ENCODE data around the gene ARHGAP25. TPM values are rescaled to one million over a fixed set of nuclear protein-coding genes. Genes with fewer than 3 reads are reported as not detected.

The ARHGAP25 gene
- total and polyA plus RNA-seq, 4 donors = 17.1 to 43.0 (median 22.6) TPM

GRCh38 chr2:68732036-68732932 is 2.3 kb upstream of the ARHGAP25 start:
- peak overlapping the region in 1 of 2 donors; percentile 21 for H3K27ac ChIP-seq (ENCODE audit: low read depth in 1 of 2, low read length in 1 of 2)

GRCh38 chr2:68733365-68733764 is 1.2 kb upstream of the ARHGAP25 start:
- no peaks in the 10 kb centered on the region for H3K36me3 ChIP-seq (ENCODE audit: control insufficient read depth in 4 of 4, insufficient read depth in 4 of 4, low read length in 4 of 4)
- H3K27ac ChIP-seq (ENCODE audit: low read depth in 1 of 2, low read length in 1 of 2) = no peak overlapping the region
- 68 to 84% methylated on average over 4 of the region's 4 CpGs for WGBS, 2 donors
- no peak for ATAC-seq (ENCODE audit: insufficient read depth, low FRiP score)
- TF ChIP-seq, protein P1, sequence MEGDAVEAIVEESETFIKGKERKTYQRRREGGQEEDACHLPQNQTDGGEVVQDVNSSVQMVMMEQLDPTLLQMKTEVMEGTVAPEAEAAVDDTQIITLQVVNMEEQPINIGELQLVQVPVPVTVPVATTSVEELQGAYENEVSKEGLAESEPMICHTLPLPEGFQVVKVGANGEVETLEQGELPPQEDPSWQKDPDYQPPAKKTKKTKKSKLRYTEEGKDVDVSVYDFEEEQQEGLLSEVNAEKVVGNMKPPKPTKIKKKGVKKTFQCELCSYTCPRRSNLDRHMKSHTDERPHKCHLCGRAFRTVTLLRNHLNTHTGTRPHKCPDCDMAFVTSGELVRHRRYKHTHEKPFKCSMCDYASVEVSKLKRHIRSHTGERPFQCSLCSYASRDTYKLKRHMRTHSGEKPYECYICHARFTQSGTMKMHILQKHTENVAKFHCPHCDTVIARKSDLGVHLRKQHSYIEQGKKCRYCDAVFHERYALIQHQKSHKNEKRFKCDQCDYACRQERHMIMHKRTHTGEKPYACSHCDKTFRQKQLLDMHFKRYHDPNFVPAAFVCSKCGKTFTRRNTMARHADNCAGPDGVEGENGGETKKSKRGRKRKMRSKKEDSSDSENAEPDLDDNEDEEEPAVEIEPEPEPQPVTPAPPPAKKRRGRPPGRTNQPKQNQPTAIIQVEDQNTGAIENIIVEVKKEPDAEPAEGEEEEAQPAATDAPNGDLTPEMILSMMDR (IDR thresholded peaks at IDR 0.05; ENCODE audit: control extremely low read depth, extremely low read depth) = no peak
- no peaks in the 10 kb centered on the region for H3K27me3 ChIP-seq (ENCODE audit: control insufficient read depth in 3 of 3, insufficient read depth in 3 of 3, low read length in 2 of 3)
- no peaks in the 10 kb centered on the region for H3K4me1 ChIP-seq (ENCODE audit: control insufficient read depth in 5 of 5, insufficient read depth in 5 of 5, low read length in 5 of 5)
- no peak for DNase-seq
- no peak overlapping the region for H3K9ac ChIP-seq (ENCODE audit: insufficient read depth in 1 of 2, low read length in 2 of 2)
- H3K4me3 ChIP-seq = no peak overlapping the region
- peaks cover 0 to 2% (median 0%) of the 10 kb centered on the region in 4 donors for H3K9me3 ChIP-seq (ENCODE audit: control insufficient read depth in 4 of 4, insufficient read depth in 3 of 4, low read length in 3 of 4)

More at GRCh38 chr2:68732036-68732932, 2.3 kb upstream of the ARHGAP25 start:
- TF ChIP-seq, protein P1 (IDR thresholded peaks at IDR 0.05; ENCODE audit: control extremely low read depth, extremely low read depth) = no peak
- 69 to 86% methylated on average over 19 of the region's 19 CpGs for WGBS, 2 donors
- H3K36me3 ChIP-seq (ENCODE audit: control insufficient read depth in 4 of 4, insufficient read depth in 4 of 4, low read length in 4 of 4) = no peaks in the 10 kb centered on the region
- H3K27me3 ChIP-seq (ENCODE audit: control insufficient read depth in 3 of 3, insufficient read depth in 3 of 3, low read length in 2 of 3) = no peaks in the 10 kb centered on the region
- ATAC-seq (ENCODE audit: insufficient read depth, low FRiP score) = peak; percentile 63
- H3K4me1 ChIP-seq (ENCODE audit: control insufficient read depth in 5 of 5, insufficient read depth in 5 of 5, low read length in 5 of 5) = no peaks in the 10 kb centered on the region
- peaks cover 0 to 2% (median 0%) of the 10 kb centered on the region in 4 donors for H3K9me3 ChIP-seq (ENCODE audit: control insufficient read depth in 4 of 4, insufficient read depth in 3 of 4, low read length in 3 of 4)
- H3K4me3 ChIP-seq = no peak overlapping the region
- DNase-seq = no peak
- H3K9ac ChIP-seq (ENCODE audit: insufficient read depth in 1 of 2, low read length in 2 of 2) = no peak overlapping the region

GRCh38 chr2:68734176-68734575 is 435 bp upstream of the ARHGAP25 start:
- Histone ChIP-seq H3K9ac (ENCODE audit: insufficient read depth in 1 of 2, low read length in 2 of 2) (no peak overlapping the region), H3K4me3 (no peak overlapping the region)

More at GRCh38 chr2:68734176-68734575, 435 bp upstream of the ARHGAP25 start:
- Histone ChIP-seq H3K27me3 (ENCODE audit: control insufficient read depth in 3 of 3, insufficient read depth in 3 of 3, low read length in 2 of 3) (no peaks in the 10 kb centered on the region), H3K27ac (ENCODE audit: low read depth in 1 of 2, low read length in 1 of 2) (peak overlapping the region in 1 of 2 donors; percentile 52), H3K9me3 (ENCODE audit: control insufficient read depth in 4 of 4, insufficient read depth in 3 of 4, low read length in 3 of 4) (peaks cover 0 to 2% (median 0%) of the 10 kb centered on the region in 4 donors), H3K4me1 (ENCODE audit: control insufficient read depth in 5 of 5, insufficient read depth in 5 of 5, low read length in 5 of 5) (no peaks in the 10 kb centered on the region), H3K36me3 (ENCODE audit: control insufficient read depth in 4 of 4, insufficient read depth in 4 of 4, low read length in 4 of 4) (no peaks in the 10 kb centered on the region)
- no peak for DNase-seq
- TF ChIP-seq, protein P1 (IDR thresholded peaks at IDR 0.05; ENCODE audit: control extremely low read depth, extremely low read depth) = no peak
- 26 to 58% methylated on average over 3 of the region's 3 CpGs for WGBS, 2 donors
- no peak for ATAC-seq (ENCODE audit: insufficient read depth, low FRiP score)

Measured in lung (tissue), 12 donors.